ENCODE data around the gene IGSF5. TPM values are rescaled to one million over a fixed set of nuclear protein-coding genes. Genes with fewer than 3 reads are reported as not detected.

The IGSF5 gene
- total and polyA plus RNA-seq, 2 donors (not counting 1 experiment from before 2014, with no cell fraction given): not detected

GRCh38 chr21:39707316-39707715 lies 37.7 kb upstream of the IGSF5 start:
- Mint-ChIP-seq H3K4me1 (no peaks in the 10 kb centered on the region), H3K4me3 (no peak overlapping the region), H3K27me3 (no peaks in the 10 kb centered on the region), H3K9me3 (ENCODE audit: insufficient read depth) (no peaks in the 10 kb centered on the region), H3K27ac (no peak overlapping the region)
- peaks cover 0 to 5% (median 0%) of the 10 kb centered on the region in 3 donors for H3K9me3 ChIP-seq (ENCODE audit: control extremely low read depth in 1 of 3, control insufficient read depth in 2 of 3, insufficient read depth in 1 of 3, low read length in 2 of 3)
- TF ChIP-seq EZH2 (IDR thresholded peaks at IDR 0.05; ENCODE audit: borderline replicate concordance, insufficient read depth, low read depth, low read length, poor library complexity, severe bottlenecking): no peak
- no peak for TF ChIP-seq CTCF (IDR thresholded peaks at IDR 0.05)
- no peaks in the 10 kb centered on the region for H3K4me1 ChIP-seq (ENCODE audit: control insufficient read depth in 2 of 2, insufficient read depth in 2 of 2, low read length in 2 of 2)
- no peaks in the 10 kb centered on the region for H3K27me3 ChIP-seq (replicated peaks in 1 of 4; ENCODE audit: control extremely low read depth in 1 of 4, control insufficient read depth in 3 of 4, insufficient read depth in 4 of 4, low read length in 3 of 4)
- no peak overlapping the region for H3K4me2 ChIP-seq (replicated peaks; ENCODE audit: low read depth, low read length, poor library complexity, severe bottlenecking)
- ChIA-PET CTCF (no interaction called here), POLR2A (no interaction called here)
- no peaks in the 10 kb centered on the region for H3K36me3 ChIP-seq (replicated peaks in 1 of 2; ENCODE audit: control extremely low read depth in 1 of 2, control insufficient read depth in 1 of 2, extremely low read depth in 1 of 2, insufficient read depth in 2 of 2, low read length in 1 of 2)
- WGBS (ENCODE audit: insufficient coverage): no CpG with 5 or more reads among the region's 1 CpG
- no peak overlapping the region for H2AFZ ChIP-seq (ENCODE audit: insufficient read depth, low read depth, low read length, poor library complexity, severe bottlenecking)
- ATAC-seq (ENCODE audit: low read depth) (no peak), DNase-seq (no peak)
- no peak overlapping the region for H3K27ac ChIP-seq (ENCODE audit: low read length in 2 of 2)
- no peak overlapping the region for H3K9ac ChIP-seq (ENCODE audit: low read length)
- intact Hi-C loops (cut with micrococcal nuclease): no loop called here
- no peaks in the 10 kb centered on the region for H3K79me2 ChIP-seq (ENCODE audit: control insufficient read depth, insufficient read depth, low read length)
- H4K20me1 ChIP-seq (ENCODE audit: control insufficient read depth, insufficient read depth, low read length, poor library complexity, severe bottlenecking): no peaks in the 10 kb centered on the region
- no peak overlapping the region for H3K4me3 ChIP-seq (ENCODE audit: control extremely low read depth in 1 of 5, extremely low read depth in 1 of 5, insufficient read depth in 1 of 5, low read depth in 2 of 5, low read length in 4 of 5)

GRCh38 chr21:39710866-39711265 lies 34.1 kb upstream of the IGSF5 start:
- Mint-ChIP-seq H3K4me3 (no peak overlapping the region), H3K27me3 (no peaks in the 10 kb centered on the region), H3K4me1 (no peaks in the 10 kb centered on the region), H3K9me3 (ENCODE audit: insufficient read depth) (no peaks in the 10 kb centered on the region), H3K27ac (no peak overlapping the region)
- Histone ChIP-seq H3K4me2 (replicated peaks; ENCODE audit: low read depth, low read length, poor library complexity, severe bottlenecking) (no peak overlapping the region), H3K9ac (ENCODE audit: low read length) (no peak overlapping the region), H3K27ac (ENCODE audit: low read length in 2 of 2) (no peak overlapping the region), H4K20me1 (ENCODE audit: control insufficient read depth, insufficient read depth, low read length, poor library complexity, severe bottlenecking) (no peaks in the 10 kb centered on the region), H3K27me3 (replicated peaks in 1 of 4; ENCODE audit: control extremely low read depth in 1 of 4, control insufficient read depth in 3 of 4, insufficient read depth in 4 of 4, low read length in 3 of 4) (no peaks in the 10 kb centered on the region), H2AFZ (ENCODE audit: insufficient read depth, low read depth, low read length, poor library complexity, severe bottlenecking) (no peak overlapping the region), H3K79me2 (ENCODE audit: control insufficient read depth, insufficient read depth, low read length) (no peaks in the 10 kb centered on the region), H3K4me3 (ENCODE audit: control extremely low read depth in 1 of 5, extremely low read depth in 1 of 5, insufficient read depth in 1 of 5, low read depth in 2 of 5, low read length in 4 of 5) (no peak overlapping the region), H3K4me1 (ENCODE audit: control insufficient read depth in 2 of 2, insufficient read depth in 2 of 2, low read length in 2 of 2) (no peaks in the 10 kb centered on the region), H3K9me3 (ENCODE audit: control extremely low read depth in 1 of 3, control insufficient read depth in 2 of 3, insufficient read depth in 1 of 3, low read length in 2 of 3) (no peaks in the 10 kb centered on the region), H3K36me3 (replicated peaks in 1 of 2; ENCODE audit: control extremely low read depth in 1 of 2, control insufficient read depth in 1 of 2, extremely low read depth in 1 of 2, insufficient read depth in 2 of 2, low read length in 1 of 2) (no peaks in the 10 kb centered on the region)
- 100% methylated on average over 4 of the region's 8 CpGs for WGBS (ENCODE audit: insufficient coverage)
- TF ChIP-seq EZH2 (IDR thresholded peaks at IDR 0.05; ENCODE audit: borderline replicate concordance, insufficient read depth, low read depth, low read length, poor library complexity, severe bottlenecking): no peak
- no peak for TF ChIP-seq CTCF (IDR thresholded peaks at IDR 0.05)
- ChIA-PET POLR2A (no interaction called here), CTCF (interaction anchor here (0.9 kb wide), 1 partner anchor 191 kb away, joined by 3 read pairs; no protein-coding TSS in a partner anchor)
- DNase-seq (no peak), ATAC-seq (ENCODE audit: low read depth) (no peak)
- intact Hi-C loops (cut with micrococcal nuclease): no loop called here
